H54 (cell line): ENCODE data around the gene LCN10.

Experiments
- DNase-seq: peaks from one replicate; pipeline ENCODE4 v3.0.0; 2011; ENCODE audit warnings: low spot score, mixed read lengths; ENCODE audit not compliant: insufficient read length
- FAIRE-seq: peaks from 3 replicates; lab custom pipeline; 2011; peaks lifted over from hg19 to GRCh38; lab: Jason Lieb, UNC
- POLR2A ChIP-seq: IDR thresholded peaks from 2 replicates; pipeline ENCODE4 v1.6.1; 2011; ENCODE audit warnings: low read depth, mild to moderate bottlenecking, low read length

The LCN10 gene

DNA sequence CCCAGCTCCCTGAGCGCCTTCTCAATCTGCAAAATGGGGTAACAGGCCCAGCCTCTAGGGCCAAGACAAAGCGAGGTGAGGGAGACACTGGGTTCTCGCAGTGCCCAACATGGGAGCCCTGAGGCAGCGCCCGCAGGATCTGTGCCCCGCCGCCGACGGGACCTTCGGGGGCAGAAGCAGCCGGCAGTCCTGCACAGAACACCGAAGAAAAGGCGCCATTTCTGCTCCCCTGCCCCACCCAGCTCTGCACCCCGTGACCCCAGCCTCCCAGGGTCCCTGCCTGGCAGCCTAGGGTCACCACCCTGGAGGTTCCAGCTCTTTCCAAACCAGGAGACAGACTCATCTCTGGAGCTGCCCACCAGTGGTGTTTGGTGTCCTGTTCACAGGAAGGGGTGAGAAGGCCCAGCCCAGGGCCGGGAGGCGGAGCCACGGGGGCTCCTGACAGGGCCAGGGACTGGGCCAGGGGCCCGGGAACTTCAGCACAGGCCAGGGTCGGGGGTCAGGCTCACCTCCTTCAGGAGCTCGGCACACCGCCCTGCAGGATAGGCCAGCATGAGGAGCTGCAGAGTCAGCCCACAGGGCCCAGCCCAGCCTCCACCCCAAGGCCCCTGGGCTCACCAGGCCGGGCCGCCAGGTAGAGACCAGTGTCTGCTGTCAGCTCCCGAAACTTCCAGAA lies 12.0 kb upstream of the LCN10 start:
- FAIRE-seq (no peak), DNase-seq (no peak)
- TF ChIP-seq POLR2A: no peak

- TF ChIP-seq POLR2A: no peak
- DNase-seq (no peak), FAIRE-seq (no peak)
Observed at GRCh38 chr9:136754059-136754572, 11.4 kb upstream of the LCN10 start.

DNA sequence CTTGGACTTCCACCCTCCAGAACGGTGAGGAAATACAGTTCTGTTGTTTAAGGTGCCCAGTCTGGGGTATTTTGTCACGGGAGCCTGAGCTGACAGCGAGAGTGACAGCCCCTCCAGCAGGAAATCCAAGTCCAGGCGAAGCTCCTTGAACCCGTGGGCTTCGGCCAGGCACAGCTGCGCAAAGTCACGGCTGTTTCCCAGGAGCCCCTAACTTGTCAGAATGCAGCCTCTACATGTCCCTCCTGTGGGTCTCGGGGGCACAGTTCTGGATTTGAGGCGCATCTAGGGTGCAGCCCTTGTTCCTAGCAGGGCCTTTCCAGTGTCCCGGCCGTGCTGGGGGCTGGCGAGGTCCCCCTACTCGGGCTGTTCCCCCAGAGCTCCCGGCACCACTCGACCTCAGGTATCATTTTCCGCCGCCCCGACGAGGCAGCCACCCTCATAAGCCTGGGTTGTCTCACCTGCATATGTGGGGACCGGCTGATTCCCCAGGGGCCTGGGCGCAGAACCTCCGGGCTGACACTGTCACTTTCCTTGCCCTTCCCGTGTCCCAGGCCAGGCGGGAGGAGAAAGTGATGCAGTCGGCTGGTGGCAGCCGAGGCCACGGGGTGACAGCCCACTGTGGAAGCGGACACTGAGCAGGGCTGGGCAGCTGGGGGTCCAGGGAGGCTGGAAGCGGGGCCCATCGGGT lies 10.8 kb upstream of the LCN10 start:
- FAIRE-seq (no peak), DNase-seq (no peak)
- TF ChIP-seq POLR2A: no peak

DNA sequence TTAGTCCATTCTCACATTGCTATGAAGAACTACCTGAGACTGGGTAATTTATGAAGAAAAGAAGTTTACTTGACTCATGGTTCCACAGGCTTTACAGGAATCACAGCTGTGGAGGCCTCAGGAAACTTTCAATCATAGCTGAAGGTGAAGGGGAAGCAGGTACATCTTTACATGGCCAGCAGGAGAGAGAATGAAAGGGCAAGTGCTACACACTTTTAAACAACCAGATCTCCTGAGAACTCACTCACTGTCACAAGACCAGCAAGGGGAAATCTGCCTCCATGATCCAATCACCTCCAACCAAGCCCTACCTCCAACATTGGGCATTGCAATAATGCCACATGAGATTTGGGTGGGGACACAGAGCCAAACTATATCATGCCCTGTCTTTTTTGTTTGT lies 9.1 kb upstream of the LCN10 start:
- DNase-seq (no peak), FAIRE-seq (no peak)
- no peak for TF ChIP-seq POLR2A

DNA sequence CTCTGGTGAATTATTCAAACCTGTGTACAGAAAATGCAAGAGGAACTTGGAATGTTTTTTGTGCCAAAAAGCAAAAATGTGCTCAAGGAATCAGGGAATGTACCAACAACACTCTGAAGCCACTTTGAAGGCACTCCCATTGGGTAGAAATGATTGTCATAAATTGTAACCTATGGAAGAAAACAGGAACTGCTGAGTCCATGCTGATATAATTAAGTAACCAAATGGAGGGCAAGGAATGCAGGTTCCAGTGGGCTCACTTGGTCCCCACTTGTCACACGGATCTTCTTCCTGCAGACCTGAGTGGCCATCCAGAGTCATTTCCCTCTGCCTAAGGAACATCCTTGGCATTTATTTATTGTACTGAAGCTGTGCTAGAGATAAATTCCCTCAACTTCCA lies 8.5 kb upstream of the LCN10 start:
- FAIRE-seq: no peak
- DNase-seq: no peak
- TF ChIP-seq POLR2A: no peak

GRCh38 chr9:136750526-136750925 lies 7.8 kb upstream of the LCN10 start:
- FAIRE-seq: no peak
- DNase-seq: no peak
- TF ChIP-seq POLR2A: no peak

DNA sequence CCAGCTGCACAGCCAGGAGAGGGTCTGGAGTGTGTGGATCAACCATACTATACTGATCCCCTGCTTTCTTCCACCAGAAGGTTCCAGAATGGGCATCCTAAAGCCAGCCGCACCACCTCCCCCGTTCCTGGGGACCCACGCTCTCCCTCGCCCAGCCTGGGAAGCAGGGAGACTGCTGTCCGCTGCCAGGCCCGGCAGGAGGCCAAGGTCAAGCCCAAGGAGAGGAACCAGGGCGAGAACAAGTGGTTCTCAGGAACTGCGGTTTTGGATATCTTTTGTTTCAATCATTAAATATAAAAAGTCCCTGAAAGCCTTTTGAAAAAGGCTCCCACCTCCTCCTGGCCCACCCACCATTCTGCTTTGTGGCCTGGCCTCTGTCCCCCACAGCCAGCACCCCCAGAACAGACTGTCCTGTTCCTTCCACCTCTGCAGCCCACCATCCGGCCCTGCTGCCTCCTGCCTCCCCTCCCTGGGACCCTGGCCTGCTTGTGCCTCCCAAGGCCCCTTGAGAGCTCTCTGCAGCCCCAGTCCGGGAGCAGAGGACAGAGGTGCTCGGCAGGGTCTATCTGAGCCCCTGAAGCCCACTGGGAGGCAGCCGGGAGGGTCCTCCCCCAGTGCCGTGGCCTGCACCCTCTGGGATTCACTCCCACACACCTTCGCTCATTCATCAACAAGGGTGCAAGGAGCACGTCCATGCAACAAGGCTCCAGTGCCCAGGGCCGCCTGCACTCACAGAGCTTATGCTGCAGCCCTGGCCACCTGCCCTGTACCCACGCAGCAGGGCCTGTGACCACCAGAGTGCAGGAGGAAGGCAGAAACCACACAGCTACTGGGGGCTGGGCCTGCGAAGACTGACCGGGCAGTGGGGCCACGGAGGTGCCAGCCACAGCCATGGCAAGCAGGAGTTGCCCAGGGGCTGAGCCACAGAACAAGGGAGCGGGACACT lies 6.2 kb upstream of the LCN10 start:
- no peak for TF ChIP-seq POLR2A
- no peak for FAIRE-seq

GRCh38 chr9:136748201-136748600 lies 5.5 kb upstream of the LCN10 start, which contains the start of gene LCN6:
LCN6 (minus strand) TSS chr9:136748525; CDS start chr9:136748483, 42 bp downstream.
- no peak for TF ChIP-seq POLR2A
- no peak for FAIRE-seq
- DNase-seq: no peak

More for the DNA sequence above, 6.2 kb upstream of the LCN10 start:
- no peak for DNase-seq

GRCh38 chr9:136747161-136748060 lies 4.7 kb upstream of the LCN10 start:
- no peak for TF ChIP-seq POLR2A
- FAIRE-seq: no peak

DNA sequence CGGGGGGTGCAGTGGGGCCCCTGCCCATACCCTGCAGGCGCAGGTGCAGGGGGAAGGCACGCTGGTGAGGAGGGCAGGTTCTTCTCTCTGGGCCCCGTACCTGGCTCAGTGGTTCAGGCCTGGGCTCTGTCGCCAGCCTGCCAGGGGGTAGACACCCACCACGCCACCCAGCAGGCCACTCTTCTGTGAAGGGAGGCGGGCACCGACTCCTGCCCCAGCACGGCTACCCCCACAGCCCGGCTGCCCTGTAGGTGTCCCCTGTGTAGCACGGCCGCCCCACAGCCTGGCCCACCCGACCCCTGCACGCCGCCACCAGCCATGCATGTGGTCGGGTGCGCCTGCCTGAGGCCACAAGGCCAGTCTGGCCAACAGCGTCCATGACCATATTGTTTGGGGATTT lies 3.9 kb upstream of the LCN10 start:
- TF ChIP-seq POLR2A: no peak
- DNase-seq: no peak
- no peak for FAIRE-seq

More at GRCh38 chr9:136747161-136748060, 4.7 kb upstream of the LCN10 start:
- no peak for DNase-seq

GRCh38 chr9:136746155-136746490 lies 3.4 kb upstream of the LCN10 start:
- FAIRE-seq (no peak), DNase-seq (no peak)
- no peak for TF ChIP-seq POLR2A

GRCh38 chr9:136745389-136746154 lies 2.8 kb upstream of the LCN10 start:
- no peak for TF ChIP-seq POLR2A
- no peak for DNase-seq
- FAIRE-seq: no peak
